Measurements from ENCODE around the gene BNC2.

Gene BNC2

GRCh38 chr9:16434526-16434925 is 435.9 kb downstream of the BNC2 start:
- DNase-seq, result no peak

GRCh38 chr9:16433494-16433893 is 437.0 kb downstream of the BNC2 start:
- no peak for DNase-seq

GRCh38 chr9:16431666-16432392 is 438.6 kb downstream of the BNC2 start:
- no peak for DNase-seq

DNA sequence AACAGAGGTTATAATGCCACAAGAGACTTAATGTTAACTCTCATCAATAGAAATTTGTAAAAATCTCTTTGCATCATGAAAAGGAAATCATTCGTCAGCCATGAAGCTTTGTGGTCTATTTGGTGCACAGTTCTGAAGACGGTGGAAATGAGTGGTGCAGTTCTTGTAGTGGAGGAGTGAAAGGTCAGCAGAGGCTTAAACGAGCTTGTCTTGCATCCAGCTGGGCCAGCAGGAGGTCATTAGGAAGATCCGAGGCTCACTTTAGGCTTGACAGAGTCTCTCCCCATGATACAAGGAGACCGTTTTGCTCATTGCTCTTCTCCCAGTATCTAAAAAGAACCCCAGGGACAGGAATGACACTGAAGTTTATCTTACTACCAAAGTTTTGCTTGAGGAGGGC is 440.8 kb downstream of the BNC2 start:
- no peak for DNase-seq

DNA sequence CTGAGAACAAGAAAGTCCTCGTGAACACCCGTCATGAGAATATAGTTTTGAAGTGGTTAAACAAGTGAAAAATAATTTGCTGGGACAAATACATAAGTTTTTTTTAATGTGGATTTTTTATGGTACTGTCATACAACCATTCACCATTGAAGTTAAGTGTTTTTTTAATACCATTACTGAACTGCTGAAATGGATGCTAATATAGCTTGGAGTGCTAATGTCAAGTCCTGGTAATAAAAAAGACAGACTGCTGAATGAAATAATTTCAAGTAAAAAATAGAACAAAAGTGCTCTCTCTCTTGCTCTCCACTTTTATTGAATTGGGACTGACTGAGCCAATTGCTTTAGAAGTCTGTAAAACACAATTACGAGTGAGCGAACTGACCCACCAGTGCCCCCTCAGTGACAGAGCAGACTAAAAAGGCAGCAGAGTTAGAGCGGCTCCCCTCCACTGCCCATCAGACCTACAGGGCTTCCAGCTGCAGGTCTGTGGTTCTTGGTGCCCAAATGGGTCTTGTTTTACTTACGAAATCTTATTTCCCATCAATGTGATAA is 442.5 kb downstream of the BNC2 start:
- no peak for DNase-seq

GRCh38 chr9:16426716-16427115 is 443.8 kb downstream of the BNC2 start:
- DNase-seq, result no peak

DNA sequence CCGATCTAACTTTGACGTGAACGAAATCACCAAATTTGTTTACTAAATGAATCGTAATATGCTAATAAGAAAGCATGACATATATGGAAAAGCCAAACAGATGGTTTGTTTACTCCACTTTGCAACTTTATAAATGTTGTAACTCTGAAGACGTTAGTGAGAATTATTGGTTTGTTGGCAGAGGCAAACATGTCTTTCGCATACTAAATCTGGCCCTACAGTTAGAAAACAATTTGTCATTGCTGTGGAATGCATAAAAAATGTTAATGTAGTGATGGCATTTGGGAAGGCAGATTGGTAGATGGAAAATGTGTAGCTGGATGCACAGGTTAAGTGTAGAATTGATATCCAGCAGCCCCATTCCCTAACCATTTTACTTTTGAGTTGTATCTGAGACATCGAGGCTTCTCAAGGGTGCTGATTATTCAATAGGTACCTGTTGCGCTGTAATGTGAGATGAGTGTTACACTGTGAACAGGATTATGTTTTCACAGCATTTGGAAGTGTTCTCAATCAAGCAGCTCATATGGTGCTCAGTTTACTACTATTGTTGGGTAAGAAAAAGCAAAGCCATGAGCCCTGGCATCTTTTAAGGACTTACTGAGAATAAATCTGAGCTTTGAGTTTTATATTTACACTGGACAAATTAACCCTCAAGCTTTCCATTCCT is 444.8 kb downstream of the BNC2 start:
- DNase-seq, result no peak

GRCh38 chr9:16422114-16422513 is 448.4 kb downstream of the BNC2 start:
- no peak for DNase-seq

GRCh38 chr9:16421532-16421931 is 448.9 kb downstream of the BNC2 start:
- no peak for DNase-seq

DNA sequence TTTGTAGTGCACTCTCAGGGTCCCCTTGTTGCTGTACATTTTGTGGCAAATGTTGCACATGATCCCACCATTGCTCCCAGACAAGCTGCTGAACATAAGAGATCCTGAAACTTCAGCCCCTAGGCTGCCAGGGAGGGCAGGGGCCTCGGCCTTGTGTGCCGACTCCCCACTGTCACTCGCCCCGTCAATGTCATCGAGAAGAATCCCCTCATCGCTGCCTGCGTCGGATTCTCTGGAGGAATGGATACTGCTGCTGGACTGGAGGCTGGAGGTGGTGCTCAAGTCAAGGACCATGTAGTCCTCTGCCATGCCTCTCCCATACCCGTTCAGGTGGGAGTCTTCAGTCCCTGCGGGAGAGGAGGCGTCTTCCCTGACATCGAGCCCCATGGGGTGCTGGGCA is 451.3 kb downstream of the BNC2 start:
- DNase-seq, result no peak

- no peak for DNase-seq
Measured at GRCh38 chr9:16418721-16419120, 451.7 kb downstream of the BNC2 start.

- no peak for DNase-seq
Measured at GRCh38 chr9:16417749-16418148, 452.7 kb downstream of the BNC2 start.

GRCh38 chr9:16417161-16417560 is 453.3 kb downstream of the BNC2 start:
- no peak for DNase-seq

GRCh38 chr9:16414451-16414850 is 456.0 kb downstream of the BNC2 start:
- DNase-seq, result peak; percentile 67

DNA sequence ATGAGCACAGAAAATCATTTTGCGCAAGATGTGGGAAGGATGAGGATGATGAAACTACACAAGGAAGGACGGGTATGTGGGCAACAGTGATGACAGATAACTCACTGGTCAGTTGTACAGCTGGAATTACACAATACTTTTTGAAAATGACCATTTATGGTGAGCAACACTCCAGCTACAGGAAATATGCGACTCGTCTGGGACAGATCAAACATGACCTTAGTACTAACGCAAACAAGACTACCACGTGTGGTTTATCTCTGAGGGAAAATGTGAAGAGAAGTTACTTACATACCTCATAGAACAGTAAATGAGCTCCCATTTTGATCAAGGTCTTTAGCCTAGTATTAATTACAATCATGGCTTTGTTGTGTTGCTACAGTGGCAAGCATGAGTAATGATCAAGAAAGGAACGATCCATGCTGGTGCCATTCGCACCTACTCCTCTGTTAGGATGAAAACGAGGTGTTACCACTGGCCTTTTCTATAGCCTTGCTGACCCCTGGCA is 456.9 kb downstream of the BNC2 start:
- DNase-seq, result no peak

DNA sequence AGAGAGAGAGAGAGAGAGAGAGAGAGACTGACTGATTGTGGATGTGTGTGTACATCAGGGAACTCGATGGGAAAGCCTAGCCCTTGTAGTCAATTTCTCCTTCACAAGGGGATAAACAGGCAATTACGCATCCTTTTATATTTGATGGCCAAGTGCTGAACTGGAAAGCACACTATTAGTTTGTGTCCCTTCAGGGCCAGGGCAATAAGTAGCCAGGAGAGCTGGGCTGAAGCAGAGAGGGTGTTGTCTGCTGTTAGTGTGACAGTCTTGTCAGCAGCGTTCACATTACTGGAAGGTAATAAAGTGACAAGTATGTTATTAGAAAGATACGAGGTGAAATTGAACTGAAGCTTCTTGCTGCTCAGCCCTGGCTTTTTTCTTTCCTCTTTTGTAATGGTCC is 457.7 kb downstream of the BNC2 start:
- DNase-seq, result no peak

DNA sequence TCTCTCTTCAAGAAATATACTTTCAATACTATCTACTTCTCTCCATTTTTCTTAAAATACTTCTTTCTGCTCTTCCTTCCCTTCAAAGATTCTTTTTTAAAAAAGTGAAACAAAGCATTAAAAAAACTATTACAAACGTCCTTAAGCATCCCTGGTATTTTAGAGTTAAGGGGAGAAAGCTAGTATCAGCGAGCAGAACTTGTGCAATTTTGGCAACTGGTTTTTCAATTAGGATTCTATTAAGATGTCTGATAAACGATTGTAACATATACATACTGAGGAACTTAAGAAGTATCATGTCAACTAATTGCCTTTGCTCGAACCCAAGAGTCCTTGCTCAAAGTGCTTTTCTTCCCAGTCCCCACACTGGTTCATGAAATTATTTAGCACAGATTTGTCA is 459.2 kb downstream of the BNC2 start:
- no peak for DNase-seq

DNA sequence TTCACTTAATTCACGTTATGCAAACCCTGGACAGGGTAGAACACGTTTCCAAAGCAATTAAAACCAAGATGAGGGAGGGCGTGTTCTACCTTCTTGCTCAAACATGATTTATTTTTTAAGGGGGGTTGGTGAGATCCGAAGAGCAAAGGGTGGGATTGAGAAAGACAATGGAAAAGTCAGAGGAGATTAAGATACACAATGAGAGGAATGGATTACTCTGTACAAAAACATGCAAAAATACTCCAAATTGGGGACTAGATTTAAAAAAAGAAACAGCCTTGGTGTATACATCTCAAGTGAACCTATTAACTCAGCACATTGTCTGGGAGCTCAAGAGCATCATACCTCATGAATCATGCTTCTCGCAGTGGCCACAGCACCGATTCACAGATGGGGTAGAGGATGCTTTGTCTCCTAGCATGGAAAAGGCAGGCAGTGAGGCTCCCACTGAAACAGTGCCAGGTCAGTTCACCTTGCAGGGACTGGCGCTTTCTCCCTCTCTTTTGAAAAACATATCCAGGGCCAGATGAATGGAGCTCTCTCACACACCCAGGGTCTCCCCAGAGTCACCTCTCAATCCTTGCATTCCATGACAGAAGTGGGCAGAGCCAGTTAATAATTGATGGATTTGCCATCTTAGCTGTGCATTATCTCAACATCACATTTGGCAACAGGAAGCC is 459.7 kb downstream of the BNC2 start:
- DNase-seq, result no peak

DNA sequence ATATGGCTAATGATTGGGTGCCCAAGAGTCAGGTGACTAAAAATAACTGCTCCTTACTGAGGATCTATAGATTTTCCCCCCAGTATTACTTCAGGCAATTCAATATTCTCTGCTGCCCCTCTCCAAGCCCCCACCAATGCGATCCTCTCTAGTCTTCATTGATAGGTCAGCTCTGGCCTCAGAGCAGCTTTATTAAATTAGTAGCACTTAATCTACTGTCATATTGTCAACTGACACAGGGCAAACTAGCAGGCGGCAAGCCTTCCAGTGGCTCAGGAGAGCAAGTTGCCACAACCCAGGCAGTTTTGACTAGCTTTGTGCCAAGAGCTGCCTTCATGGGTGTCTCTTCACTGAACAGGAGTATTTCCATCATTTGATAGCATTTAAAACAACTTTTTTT is 462.9 kb downstream of the BNC2 start:
- no peak for DNase-seq

GRCh38 chr9:16406526-16407225 is 463.8 kb downstream of the BNC2 start:
- no peak for DNase-seq

- no peak for DNase-seq
Measured at GRCh38 chr9:16405421-16405820, 465.0 kb downstream of the BNC2 start.

- no peak for DNase-seq
Measured at GRCh38 chr9:16401701-16402100, 468.8 kb downstream of the BNC2 start.

GRCh38 chr9:16398691-16399090 is 471.8 kb downstream of the BNC2 start:
- no peak for DNase-seq
